IMR-90 (cell line): ENCODE results near the gene F2RL3. TPM values are rescaled to one million over a fixed set of nuclear protein-coding genes. Genes with fewer than 3 reads are reported as not detected.

Source experiments
- ATAC-seq: fragments of 200-7000 bp; cut with Tn5 transposase; 2 replicates; pipeline ENCODE4 v1.9.1; 2020; ENCODE audit warnings: low read depth, mild to moderate bottlenecking, moderate library complexity
- BruUV-seq: library from RNA; stranded (reverse); fragments of 400-500 nt; replicated peaks from 2 replicates; lab custom pipeline; 2021; lab: Mats Ljungman, UMichigan
- CTCF ChIA-PET: fragments of 300-600 bp; formaldehyde crosslinking; extraction: SDS; loops from one replicate; lab custom pipeline; 2021; ENCODE audit warnings: antibody characterized with exemption; lab: Yijun Ruan, JAX
- POLR2A ChIA-PET: fragments of 300-600 bp; sonication (Branson Sonifier 250); formaldehyde crosslinking; loops from one replicate; lab custom pipeline; 2022; ENCODE audit warnings: antibody characterized with exemption; ENCODE audit not compliant: unreplicated experiment; lab: Charles Lee
- DNase-seq: peaks from one replicate; pipeline ENCODE4 v3.0.0; 2013
- H2AFZ ChIP-seq: replicated peaks from 2 replicates; pipeline ENCODE3; 2013; ENCODE audit warnings: low read length, mild to moderate bottlenecking; ENCODE audit not compliant: poor library complexity
- H2AK5ac ChIP-seq: 2 replicates; pipeline ENCODE4 v1.6.1; 2013; ENCODE audit warnings: low read depth, low read length, inconsistent platforms
- H2AK9ac ChIP-seq: replicated peaks from 2 replicates; pipeline ENCODE3; 2013; ENCODE audit warnings: mild to moderate bottlenecking, low read depth, low read length, moderate library complexity; ENCODE audit not compliant: poor library complexity
- H2BK120ac ChIP-seq: 2 replicates; pipeline ENCODE4 v1.6.1; 2013; ENCODE audit warnings: low read depth, low read length, inconsistent platforms
- H2BK15ac ChIP-seq: 3 replicates; pipeline ENCODE4 v1.6.1; 2013; ENCODE audit warnings: low read depth, low read length, inconsistent platforms
- H2BK20ac ChIP-seq: 2 replicates; pipeline ENCODE4 v1.6.1; 2013; ENCODE audit warnings: low read depth, mild to moderate bottlenecking, inconsistent platforms, low read length, moderate library complexity
- H2BK5ac ChIP-seq: 2 replicates; pipeline ENCODE4 v1.6.1; 2013; ENCODE audit warnings: mild to moderate bottlenecking, low read depth, low read length, inconsistent platforms; ENCODE audit not compliant: poor library complexity, severe bottlenecking
- H3K14ac ChIP-seq: replicated peaks from 2 replicates; pipeline ENCODE4 v1.6.1; 2013; ENCODE audit warnings: low read depth, low read length, inconsistent platforms
- H3K18ac ChIP-seq: 2 replicates; pipeline ENCODE4 v1.6.1; 2013; ENCODE audit warnings: low read depth, low read length, control low read depth
- H3K23ac ChIP-seq: 2 replicates; pipeline ENCODE4 v1.6.1; 2013; ENCODE audit warnings: low read depth, low read length, inconsistent platforms
- H3K27ac ChIP-seq: 2 replicates; pipeline ENCODE4 v1.5.1; 2013; ENCODE audit warnings: mild to moderate bottlenecking, control low read depth, low read length; ENCODE audit not compliant: insufficient read depth
- H3K27me3 ChIP-seq: 2 replicates; pipeline ENCODE4 v1.6.1; 2013; ENCODE audit warnings: low read length; ENCODE audit not compliant: control insufficient read depth, insufficient read depth
- H3K36me3 ChIP-seq: 2 replicates; pipeline ENCODE4 v1.6.1; 2013; ENCODE audit warnings: low read length, mixed read lengths; ENCODE audit not compliant: control insufficient read depth, insufficient read depth
- H3K4ac ChIP-seq: 2 replicates; pipeline ENCODE4 v1.6.1; 2013; ENCODE audit warnings: low read depth, low read length, inconsistent platforms
- H3K4me1 ChIP-seq: 2 replicates; pipeline ENCODE4 v1.6.1; 2013; ENCODE audit warnings: low read length, mixed read lengths; ENCODE audit not compliant: control insufficient read depth, insufficient read depth
- H3K4me2 ChIP-seq: 2 replicates; pipeline ENCODE4 v1.6.1; 2013; ENCODE audit warnings: low read depth, mild to moderate bottlenecking, control low read depth, low read length, moderate library complexity
- H3K4me3 ChIP-seq: 2 replicates; pipeline ENCODE4 v1.5.1; 2013; ENCODE audit warnings: low read depth, mild to moderate bottlenecking, control low read depth, low read length, moderate library complexity; ENCODE audit not compliant: insufficient read depth
- H3K56ac ChIP-seq: 2 replicates; pipeline ENCODE4 v1.6.1; 2013; ENCODE audit warnings: low read length, inconsistent platforms; ENCODE audit not compliant: insufficient read depth; ENCODE audit errors: extremely low read depth
- H3K79me1 ChIP-seq, 2 experiments: 2 replicates each; pipeline ENCODE4 v1.6.1; 2013; ENCODE audit warnings: low read length in 2 of 2, inconsistent platforms in 1 of 2, low read depth in 1 of 2
- H3K9ac ChIP-seq: 2 replicates; pipeline ENCODE4 v1.6.1; 2013; ENCODE audit warnings: low read depth, low read length, control low read depth
- H3K9me1 ChIP-seq: 2 replicates; pipeline ENCODE4 v1.6.1; 2013; ENCODE audit warnings: low read length, inconsistent platforms; ENCODE audit not compliant: insufficient read depth
- H3K9me3 ChIP-seq: 2 replicates; pipeline ENCODE4 v1.6.1; 2013; ENCODE audit warnings: low read length; ENCODE audit not compliant: control insufficient read depth, insufficient read depth
- H4K20me1 ChIP-seq: 2 replicates; pipeline ENCODE4 v1.6.1; 2013; ENCODE audit warnings: low read length, inconsistent platforms; ENCODE audit not compliant: insufficient read depth
- H4K5ac ChIP-seq: 2 replicates; pipeline ENCODE4 v1.6.1; 2013; ENCODE audit warnings: mild to moderate bottlenecking, low read depth, low read length, control low read depth
- H4K8ac ChIP-seq, 2 experiments: 2 replicates each; pipeline ENCODE4 v1.6.1; 2013; ENCODE audit warnings: low read depth in 2 of 2, low read length in 2 of 2, control low read depth in 1 of 2, inconsistent platforms in 1 of 2
- H4K91ac ChIP-seq: 2 replicates; pipeline ENCODE4 v1.6.1; 2013; ENCODE audit warnings: low read depth, low read length, inconsistent platforms; ENCODE audit not compliant: insufficient read depth
- BHLHE40 ChIP-seq: fragments of 150-350 bp; IDR thresholded peaks from 2 replicates; pipeline ENCODE4 v1.6.1; 2016; ENCODE audit warnings: mild to moderate bottlenecking, low read depth, low read length
- CEBPB ChIP-seq: IDR thresholded peaks from 2 replicates; pipeline ENCODE4 v1.6.1; 2012; ENCODE audit warnings: low read depth, low read length, improper control_type of control experiment
- CTCF ChIP-seq: conservative IDR thresholded peaks from 2 replicates; pipeline ENCODE4 v1.5.1; 2012; ENCODE audit warnings: mild to moderate bottlenecking, low read depth, low read length, improper control_type of control experiment
- ELK1 ChIP-seq: fragments of 150-350 bp; IDR thresholded peaks from 2 replicates; pipeline ENCODE4 v1.6.1; 2016; ENCODE audit warnings: low read depth, mild to moderate bottlenecking, low read length, moderate library complexity, borderline replicate concordance
- FOS ChIP-seq: fragments of 150-350 bp; IDR thresholded peaks from 2 replicates; pipeline ENCODE4 v1.6.1; 2016; ENCODE audit warnings: low read depth, low read length
- MAFK ChIP-seq: IDR thresholded peaks from 2 replicates; pipeline ENCODE4 v1.6.1; 2012; ENCODE audit warnings: low read depth, low read length, improper control_type of control experiment
- MAZ ChIP-seq: IDR thresholded peaks from 2 replicates; pipeline ENCODE4 v1.6.1; 2012; ENCODE audit warnings: low read depth, mild to moderate bottlenecking, low read length, improper control_type of control experiment, moderate library complexity, borderline replicate concordance
- MXI1 ChIP-seq: IDR thresholded peaks from 2 replicates; pipeline ENCODE4 v1.6.1; 2012; ENCODE audit warnings: low read depth, mild to moderate bottlenecking, low read length, moderate library complexity, borderline replicate concordance
- NFE2L2 ChIP-seq: fragments of 150-350 bp; IDR thresholded peaks from 2 replicates; pipeline ENCODE4 v1.6.1; 2016; ENCODE audit warnings: low read depth, mild to moderate bottlenecking, low read length
- POLR2A ChIP-seq: IDR thresholded peaks from 2 replicates; pipeline ENCODE4 v1.6.1; 2012; ENCODE audit warnings: mild to moderate bottlenecking, low read depth, low read length
- RAD21 ChIP-seq: IDR thresholded peaks from 2 replicates; pipeline ENCODE4 v1.6.1; 2012; ENCODE audit warnings: low read length, improper control_type of control experiment
- RCOR1 ChIP-seq: IDR thresholded peaks from 2 replicates; pipeline ENCODE4 v1.6.1; 2012; ENCODE audit warnings: mild to moderate bottlenecking, low read length, improper control_type of control experiment; ENCODE audit not compliant: insufficient replicate concordance
- USF2 ChIP-seq: fragments of 150-350 bp; IDR thresholded peaks from 2 replicates; pipeline ENCODE4 v1.6.1; 2017; ENCODE audit warnings: mild to moderate bottlenecking, antibody characterized with exemption, low read length, low read depth
- WGBS, 2 experiments: methylation state at CpG; one replicate each; pipeline versions ENCODE4 v1.1.5 to v1.1.7; 2013; ENCODE audit warnings: missing lambda C conversion rate in 2 of 2; ENCODE audit not compliant: insufficient read length in 1 of 2; ENCODE audit errors: extremely low coverage in 2 of 2; 5-methylcytosine and 5-hydroxymethylcytosine counted together
- dilution Hi-C: fragments of 300-500 bp; cut with HindIII; formaldehyde crosslinking; loops from one replicate; pipeline ENCODE4 v1.14.3; 2018; ENCODE audit warnings: low sequenced_read_pairs; ENCODE audit not compliant: unreplicated experiment
- in situ Hi-C: fragments of 300-500 bp; cut with MboI; formaldehyde crosslinking; loops from 3 replicates; pipeline ENCODE4 v1.14.3; 2019; ENCODE audit warnings: low sequenced_read_pairs, inconsistent platforms, mixed read lengths
- intact Hi-C: fragments of 100-400 bp; cut with micrococcal nuclease; formaldehyde crosslinking; loops from 2 replicates; pipeline ENCODE4 v1.10.0; 2022
- polyA plus RNA-seq, 3 experiments: library from polyadenylated mRNA; depleted of rRNA; stranded (reverse); fragments of >200 nt; gene quantifications; 2 replicates each; pipeline ENCODE4 v1.2.3, GENCODE V29; 2012; ENCODE audit warnings: low replicate concordance in 1 of 3
- total RNA-seq: library from RNA; depleted of rRNA; stranded (reverse); fragments of >200 nt; gene quantifications from 2 replicates; pipeline ENCODE4 v1.2.3, GENCODE V29; 2012

Gene F2RL3
- total and polyA plus RNA-seq, 2 of the 4 experiments (the other 2 are of a cell fraction), result 0.03 TPM; not detected in 1

- TF ChIP-seq ELK1, result no peak
- TF ChIP-seq FOS, result no peak
- TF ChIP-seq CEBPB, result no peak
- TF ChIP-seq RAD21, result no peak
These were observed 6.7 kb upstream of the F2RL3 start (continued) for GRCh38 chr19:16882146-16882545.

GRCh38 chr19:16883522-16883921 is 5.3 kb upstream of the F2RL3 start:
- no peaks in the 10 kb centered on the region for H3K9me1 ChIP-seq
- H3K23ac ChIP-seq, result no peak overlapping the region
- H3K18ac ChIP-seq, result no peak overlapping the region
- BruUV-seq, result no TSS peak
- H3K27me3 ChIP-seq, result no peaks in the 10 kb centered on the region
- no peak overlapping the region for H3K4me2 ChIP-seq
- H2BK120ac ChIP-seq, result no peak overlapping the region
- no peak overlapping the region for H4K91ac ChIP-seq
- H2AK9ac ChIP-seq, result no peak overlapping the region
- no peak overlapping the region for H2AFZ ChIP-seq
- H2BK20ac ChIP-seq, result no peak overlapping the region
- no peak overlapping the region for H2BK5ac ChIP-seq
- peaks cover 22% of the 10 kb centered on the region for H3K36me3 ChIP-seq
- dilution Hi-C loops, result no loop called here
- no peak overlapping the region for H3K14ac ChIP-seq
- in situ Hi-C loops, result no loop called here
- no peak overlapping the region for H3K56ac ChIP-seq
- no peak overlapping the region for H2AK5ac ChIP-seq
- POLR2A ChIA-PET, result no interaction called here
- DNase-seq, result no peak
- no peak overlapping the region for H4K8ac ChIP-seq
- 94% methylated on average over 2 of the region's 3 CpGs; no CpG with 5 or more reads in 1 of the 2 experiments for WGBS, 2 experiments
- H3K79me1 ChIP-seq, result no peaks in the 10 kb centered on the region
- ATAC-seq, result no peak
- no peak overlapping the region for H4K5ac ChIP-seq
- CTCF ChIA-PET, result no interaction called here
- no peaks in the 10 kb centered on the region for H4K20me1 ChIP-seq
- H3K9me3 ChIP-seq, result peaks cover 22% of the 10 kb centered on the region
- H3K4me1 ChIP-seq, result no peaks in the 10 kb centered on the region
- TF ChIP-seq USF2, result no peak
- TF ChIP-seq POLR2A, result no peak
- TF ChIP-seq FOS, result no peak
- no peak for TF ChIP-seq CEBPB
- no peak for TF ChIP-seq MAFK
- TF ChIP-seq RAD21, result no peak
- TF ChIP-seq NFE2L2, result no peak
- no peak for TF ChIP-seq RCOR1
- TF ChIP-seq MAZ, result no peak
- TF ChIP-seq BHLHE40, result no peak
- TF ChIP-seq CTCF, result no peak
- no peak for TF ChIP-seq MXI1
- no peak overlapping the region for H2BK15ac ChIP-seq
- H3K4ac ChIP-seq, result no peak overlapping the region
- H3K27ac ChIP-seq, result no peak overlapping the region
- intact Hi-C loops, result no loop called here
- no peak overlapping the region for H3K9ac ChIP-seq
- H3K4me3 ChIP-seq, result no peak overlapping the region
